Smooth muscle cell (in vitro differentiated cells): ENCODE data around the gene CHMP2B. TPM values are rescaled to one million over a fixed set of nuclear protein-coding genes. Genes with fewer than 3 reads are reported as not detected.

Experiments
- DNase-seq: peaks from one replicate; lab custom pipeline; 2025; ENCODE audit not compliant: unreplicated experiment; lab: John Stamatoyannopoulos, UW
- H2AFZ ChIP-seq: fragments of 200-600 bp; sonication (generic); 2 replicates; pipeline ENCODE4 v1.6.0; 2016; ENCODE audit warnings: antibody characterized with exemption, low read depth, mild to moderate bottlenecking
- H3F3A ChIP-seq: fragments of 200-600 bp; sonication (generic); 2 replicates; pipeline ENCODE4 v1.6.0; 2017; ENCODE audit warnings: antibody characterized with exemption, low read depth
- H3K27ac ChIP-seq: fragments of 200-600 bp; sonication (generic); 2 replicates; pipeline ENCODE4 v1.5.1; 2016; ENCODE audit warnings: low read depth, mild to moderate bottlenecking
- H3K27me3 ChIP-seq: fragments of 200-600 bp; sonication (generic); 2 replicates; pipeline ENCODE4 v1.6.1; 2016; ENCODE audit warnings: low read depth, mild to moderate bottlenecking
- H3K36me3 ChIP-seq: fragments of 200-600 bp; sonication (generic); 2 replicates; pipeline ENCODE4 v1.5.1; 2016; ENCODE audit warnings: low read depth
- H3K4me1 ChIP-seq: fragments of 200-600 bp; sonication (generic); 2 replicates; pipeline ENCODE4 v1.5.1; 2016; ENCODE audit warnings: low read depth
- H3K4me2 ChIP-seq: fragments of 200-600 bp; sonication (generic); 2 replicates; pipeline ENCODE4 v1.6.0; 2016; ENCODE audit warnings: mild to moderate bottlenecking
- H3K4me3 ChIP-seq: fragments of 200-600 bp; sonication (generic); 2 replicates; pipeline ENCODE4 v1.5.1; 2016; ENCODE audit warnings: mild to moderate bottlenecking
- H3K79me2 ChIP-seq: fragments of 200-600 bp; sonication (generic); 2 replicates; pipeline ENCODE4 v1.6.0; 2016; ENCODE audit warnings: low read depth, mild to moderate bottlenecking
- H3K9ac ChIP-seq: fragments of 200-600 bp; sonication (generic); 2 replicates; pipeline ENCODE4 v1.6.0; 2016; ENCODE audit warnings: low read depth
- H3K9me3 ChIP-seq: fragments of 200-600 bp; sonication (generic); replicated peaks from 2 replicates; pipeline ENCODE4 v1.5.1; 2016; ENCODE audit warnings: low read depth
- H4K20me1 ChIP-seq: fragments of 200-600 bp; sonication (generic); 2 replicates; pipeline ENCODE4 v1.6.0; 2016; ENCODE audit warnings: low read depth
- WGBS: methylation state at CpG from one replicate; pipeline ENCODE4 v1.1.7; 2016; ENCODE audit warnings: low lambda C conversion rate; 5-methylcytosine and 5-hydroxymethylcytosine counted together
- polyA plus RNA-seq: library from polyadenylated mRNA; unstranded; fragments of >200 nt; fragmentation: Nextera tagmentation; extraction: Ambion mirVana; gene quantifications from 2 replicates; pipeline ENCODE4 v1.2.1, GENCODE V29; 2016
- total RNA-seq: library from RNA; depleted of rRNA; stranded (reverse); fragments of >200 nt; gene quantifications from 2 replicates; pipeline ENCODE4 v1.2.3, GENCODE V29; 2014
- TF ChIP-seq, protein P1 (sequence below): fragments of 200-600 bp; sonication (generic); IDR thresholded peaks from 2 replicates; pipeline ENCODE4 v1.5.1; 2017; ENCODE audit warnings: borderline replicate concordance, mild to moderate bottlenecking, antibody characterized with exemption; ENCODE audit not compliant: insufficient read depth, poor library complexity, severe bottlenecking

Gene CHMP2B
- total and polyA plus RNA-seq, 2 experiments from 2014 or later = 43.2 to 52.0 TPM

- Histone ChIP-seq H4K20me1 (no peaks in the 10 kb centered on the region), H3K36me3 (no peaks in the 10 kb centered on the region), H3K4me2 (no peak overlapping the region), H3K79me2 (no peaks in the 10 kb centered on the region), H3K4me1 (no peaks in the 10 kb centered on the region), H2AFZ (no peak overlapping the region), H3K9ac (no peak overlapping the region), H3K4me3 (no peak overlapping the region), H3K27me3 (no peaks in the 10 kb centered on the region), H3F3A (no peaks in the 10 kb centered on the region), H3K9me3 (no peaks in the 10 kb centered on the region), H3K27ac (no peak overlapping the region)
- WGBS = 74% methylated on average over 1 of the region's 1 CpG
- TF ChIP-seq, protein P1, sequence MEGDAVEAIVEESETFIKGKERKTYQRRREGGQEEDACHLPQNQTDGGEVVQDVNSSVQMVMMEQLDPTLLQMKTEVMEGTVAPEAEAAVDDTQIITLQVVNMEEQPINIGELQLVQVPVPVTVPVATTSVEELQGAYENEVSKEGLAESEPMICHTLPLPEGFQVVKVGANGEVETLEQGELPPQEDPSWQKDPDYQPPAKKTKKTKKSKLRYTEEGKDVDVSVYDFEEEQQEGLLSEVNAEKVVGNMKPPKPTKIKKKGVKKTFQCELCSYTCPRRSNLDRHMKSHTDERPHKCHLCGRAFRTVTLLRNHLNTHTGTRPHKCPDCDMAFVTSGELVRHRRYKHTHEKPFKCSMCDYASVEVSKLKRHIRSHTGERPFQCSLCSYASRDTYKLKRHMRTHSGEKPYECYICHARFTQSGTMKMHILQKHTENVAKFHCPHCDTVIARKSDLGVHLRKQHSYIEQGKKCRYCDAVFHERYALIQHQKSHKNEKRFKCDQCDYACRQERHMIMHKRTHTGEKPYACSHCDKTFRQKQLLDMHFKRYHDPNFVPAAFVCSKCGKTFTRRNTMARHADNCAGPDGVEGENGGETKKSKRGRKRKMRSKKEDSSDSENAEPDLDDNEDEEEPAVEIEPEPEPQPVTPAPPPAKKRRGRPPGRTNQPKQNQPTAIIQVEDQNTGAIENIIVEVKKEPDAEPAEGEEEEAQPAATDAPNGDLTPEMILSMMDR = no peak
- DNase-seq = no peak
These were observed 30.2 kb upstream of the CHMP2B start for GRCh38 chr3:87196879-87197278.

- H4K20me1 ChIP-seq = no peaks in the 10 kb centered on the region
- no peaks in the 10 kb centered on the region for H3K4me1 ChIP-seq
- no peaks in the 10 kb centered on the region for H3F3A ChIP-seq
- H3K4me2 ChIP-seq = no peak overlapping the region
- H3K4me3 ChIP-seq = no peak overlapping the region
- no peak overlapping the region for H2AFZ ChIP-seq
- H3K27me3 ChIP-seq = no peaks in the 10 kb centered on the region
- H3K36me3 ChIP-seq = no peaks in the 10 kb centered on the region
- DNase-seq = no peak
- no peaks in the 10 kb centered on the region for H3K9me3 ChIP-seq
- TF ChIP-seq, protein P1 = no peak
- WGBS = 93% methylated on average over 4 of the region's 4 CpGs
- no peak overlapping the region for H3K9ac ChIP-seq
- no peaks in the 10 kb centered on the region for H3K79me2 ChIP-seq
- H3K27ac ChIP-seq = no peak overlapping the region
These were observed 29.6 kb upstream of the CHMP2B start for GRCh38 chr3:87197531-87197930.

DNA sequence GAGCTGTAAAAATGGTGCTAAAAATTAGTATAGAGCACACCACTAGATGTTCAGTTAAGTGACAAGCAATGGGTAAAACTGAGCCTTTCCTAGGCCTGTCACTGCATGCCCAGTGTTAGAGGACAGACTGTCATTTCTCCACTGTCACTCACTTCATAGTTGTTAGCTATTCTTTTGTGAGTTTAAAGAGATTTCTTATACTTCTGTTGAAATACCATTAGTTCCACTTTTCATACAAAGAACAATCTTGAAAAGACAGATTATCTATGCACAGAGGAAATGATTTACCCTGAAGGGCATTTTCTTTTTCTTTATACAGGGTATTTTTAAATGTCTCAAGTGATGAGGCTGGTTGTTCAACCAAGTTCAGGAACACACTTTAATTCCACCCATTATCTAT, 28.3 kb upstream of the CHMP2B start:
- no peaks in the 10 kb centered on the region for H3F3A ChIP-seq
- peak overlapping the region; percentile 54 for H2AFZ ChIP-seq
- H4K20me1 ChIP-seq = no peaks in the 10 kb centered on the region
- TF ChIP-seq, protein P1 = no peak
- H3K36me3 ChIP-seq = no peaks in the 10 kb centered on the region
- no peaks in the 10 kb centered on the region for H3K9me3 ChIP-seq
- no peak overlapping the region for H3K4me3 ChIP-seq
- no peak overlapping the region for H3K27ac ChIP-seq
- H3K4me2 ChIP-seq = no peak overlapping the region
- DNase-seq = no peak
- no peaks in the 10 kb centered on the region for H3K79me2 ChIP-seq
- no peaks in the 10 kb centered on the region for H3K4me1 ChIP-seq
- no peaks in the 10 kb centered on the region for H3K27me3 ChIP-seq
- peak overlapping the region; percentile 26 for H3K9ac ChIP-seq

DNA sequence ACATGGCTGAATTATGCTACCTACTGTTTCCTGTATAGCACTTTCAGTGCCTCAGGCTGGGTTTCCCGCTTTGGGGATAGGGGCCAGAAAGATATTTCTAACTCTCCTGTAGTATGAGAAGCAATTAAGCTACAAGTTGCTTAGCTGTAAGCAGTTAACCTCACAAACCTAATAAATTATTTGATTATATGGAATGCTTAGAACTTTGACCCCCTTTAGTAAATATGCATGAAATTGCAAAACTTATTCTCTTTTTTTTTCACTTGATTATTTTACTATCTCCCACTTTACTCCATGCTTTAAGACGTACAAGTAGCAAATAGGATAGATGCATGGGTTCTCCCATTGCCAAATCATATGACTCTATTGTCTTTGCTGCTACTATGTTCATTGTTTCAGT, 27.5 kb upstream of the CHMP2B start:
- Histone ChIP-seq H3K27ac (no peak overlapping the region), H3K36me3 (no peaks in the 10 kb centered on the region)
- WGBS = 84% methylated on average over 2 of the region's 2 CpGs

More for the DNA sequence above, 27.5 kb upstream of the CHMP2B start:
- Histone ChIP-seq H3K4me1 (no peaks in the 10 kb centered on the region), H3K4me2 (no peak overlapping the region), H3K27me3 (no peaks in the 10 kb centered on the region), H2AFZ (peak overlapping the region; percentile 54), H3K9ac (no peak overlapping the region), H3F3A (no peaks in the 10 kb centered on the region), H3K79me2 (no peaks in the 10 kb centered on the region), H3K9me3 (no peaks in the 10 kb centered on the region), H3K4me3 (no peak overlapping the region), H4K20me1 (no peaks in the 10 kb centered on the region)
- DNase-seq = no peak
- TF ChIP-seq, protein P1 = no peak
